Transverse colon (tissue), 3 donors: ENCODE results near the gene ATP6V1D.

ENCODE experiments used
- CTCF ChIP-seq, 5 experiments: fragments of 200-600 bp in 3 of 5; fragments of 450-650 bp in 2 of 5; sonication (generic) in 3 of 5; IDR thresholded peaks; 1 replicate in 2 of 5; 2 replicates in 3 of 5; pipeline ENCODE4 v1.5.1; 2016 to 2017; ENCODE audit warnings: antibody characterized with exemption in 5 of 5, inconsistent platforms in 3 of 5, mild to moderate bottlenecking in 2 of 5, moderate library complexity in 1 of 5
- POLR2A ChIP-seq: fragments of 450-650 bp; IDR thresholded peaks from one replicate; pipeline ENCODE4 v1.6.1; 2016; ENCODE audit warnings: antibody characterized with exemption, mild to moderate bottlenecking, moderate library complexity

- TF ChIP-seq POLR2A (no peak), CTCF (IDR thresholded peaks at IDR 0.05) (no peak)
Measured at GRCh38 chr14:67395086-67395875, 35.7 kb upstream of the ATP6V1D start.
